GM10248 (cell line): ENCODE measurements around the gene ATP10A.
"Not testable (repeated sequence)": the region's sequence is repeated elsewhere in the genome, so short reads cannot be mapped to it uniquely, and the experiment has no call there.

Source experiments
- CTCF ChIA-PET: fragments of 300-600 bp; sonication (Branson Sonifier 250); formaldehyde crosslinking; extraction: SDS; loops from one replicate; lab custom pipeline; 2021; ENCODE audit warnings: antibody characterized with exemption; lab: Yijun Ruan, JAX
- POLR2A ChIA-PET: fragments of 350-650 bp; sonication (Branson Sonifier 250); formaldehyde crosslinking; extraction: SDS; loops from one replicate; lab custom pipeline; 2020; ENCODE audit warnings: antibody characterized with exemption; lab: Yijun Ruan, JAX
- DNase-seq: peaks from one replicate; pipeline ENCODE4 v3.0.0; 2012; ENCODE audit errors: extremely low spot score
- TF ChIP-seq, protein P1 (sequence below): IDR thresholded peaks from 2 replicates; pipeline ENCODE4 v1.5.1; 2012; ENCODE audit warnings: mild to moderate bottlenecking, low read depth; ENCODE audit errors: extremely low read depth, missing control alignments, control extremely low read depth

ATP10A gene

DNA sequence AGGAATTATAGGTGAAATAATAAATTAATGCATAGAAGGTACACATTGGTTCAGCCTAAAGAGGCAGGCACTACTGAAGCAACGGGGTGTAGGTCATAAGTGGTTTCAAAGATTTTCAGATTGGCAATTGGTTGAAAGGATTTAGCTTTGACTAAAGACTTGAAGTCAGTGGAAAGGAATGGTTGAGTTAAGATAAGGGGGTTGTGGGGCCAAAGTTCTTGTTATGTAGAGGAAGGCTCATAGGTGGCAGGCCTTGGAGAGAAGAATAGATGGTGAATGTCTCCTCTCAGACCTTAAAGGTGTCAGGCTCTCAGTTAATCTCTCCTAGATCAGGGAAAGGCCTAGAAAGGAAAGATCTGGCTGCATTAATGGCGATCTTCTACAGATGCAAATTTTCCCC, 209.8 kb downstream of the ATP10A start:
- DNase-seq, result no peak
- CTCF ChIA-PET, result interaction anchor here (1.0 kb wide), 1 partner anchor 11 kb away, joined by 4 read pairs; no protein-coding TSS in a partner anchor
- TF ChIP-seq, protein P1, sequence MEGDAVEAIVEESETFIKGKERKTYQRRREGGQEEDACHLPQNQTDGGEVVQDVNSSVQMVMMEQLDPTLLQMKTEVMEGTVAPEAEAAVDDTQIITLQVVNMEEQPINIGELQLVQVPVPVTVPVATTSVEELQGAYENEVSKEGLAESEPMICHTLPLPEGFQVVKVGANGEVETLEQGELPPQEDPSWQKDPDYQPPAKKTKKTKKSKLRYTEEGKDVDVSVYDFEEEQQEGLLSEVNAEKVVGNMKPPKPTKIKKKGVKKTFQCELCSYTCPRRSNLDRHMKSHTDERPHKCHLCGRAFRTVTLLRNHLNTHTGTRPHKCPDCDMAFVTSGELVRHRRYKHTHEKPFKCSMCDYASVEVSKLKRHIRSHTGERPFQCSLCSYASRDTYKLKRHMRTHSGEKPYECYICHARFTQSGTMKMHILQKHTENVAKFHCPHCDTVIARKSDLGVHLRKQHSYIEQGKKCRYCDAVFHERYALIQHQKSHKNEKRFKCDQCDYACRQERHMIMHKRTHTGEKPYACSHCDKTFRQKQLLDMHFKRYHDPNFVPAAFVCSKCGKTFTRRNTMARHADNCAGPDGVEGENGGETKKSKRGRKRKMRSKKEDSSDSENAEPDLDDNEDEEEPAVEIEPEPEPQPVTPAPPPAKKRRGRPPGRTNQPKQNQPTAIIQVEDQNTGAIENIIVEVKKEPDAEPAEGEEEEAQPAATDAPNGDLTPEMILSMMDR, result no peak
- POLR2A ChIA-PET, result no interaction called here

DNA sequence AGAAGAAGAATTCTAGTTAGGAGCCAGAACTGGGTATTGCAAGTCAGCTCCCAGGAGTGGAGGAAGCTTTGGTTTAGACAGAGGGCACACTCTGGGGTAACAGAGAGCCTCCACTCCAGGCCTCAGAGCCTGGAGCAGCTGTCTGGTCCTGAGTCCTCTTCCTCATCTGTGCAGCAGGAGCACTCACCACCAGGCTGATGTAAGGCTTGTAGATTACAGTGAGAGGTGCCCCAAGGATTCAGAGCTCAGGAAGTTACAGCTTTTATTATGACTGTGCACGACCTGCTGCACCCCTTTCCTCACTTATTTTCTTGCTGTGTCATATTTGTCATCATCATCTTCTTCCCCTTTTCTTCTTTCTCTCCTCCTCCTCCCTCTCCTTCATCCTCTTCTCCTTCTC, 210.4 kb downstream of the ATP10A start:
- CTCF ChIA-PET, result interaction anchor here (1.0 kb wide), 1 partner anchor 11 kb away, joined by 4 read pairs; no protein-coding TSS in a partner anchor
- TF ChIP-seq, protein P1, result no peak
- DNase-seq, result no peak
- POLR2A ChIA-PET, result no interaction called here

DNA sequence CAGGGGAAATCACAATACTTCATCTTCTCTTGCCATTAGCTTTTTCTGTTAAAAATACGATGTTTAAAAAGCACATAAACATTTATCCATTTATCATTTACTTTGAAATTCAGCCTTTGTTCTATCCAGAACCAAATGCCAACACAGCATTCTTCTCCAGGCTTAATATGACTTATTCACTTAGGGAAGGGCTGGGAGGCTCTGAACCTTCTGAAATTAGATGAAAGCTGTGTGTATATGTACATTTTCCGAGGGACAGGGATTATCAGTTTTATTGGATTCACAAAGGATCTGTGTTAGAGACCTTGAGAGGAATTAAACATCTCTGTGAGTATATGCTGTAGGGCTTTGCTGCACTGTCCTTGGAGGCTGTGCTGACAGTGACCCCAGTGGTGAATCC, 213.7 kb downstream of the ATP10A start:
- no peak for DNase-seq
- POLR2A ChIA-PET, result no interaction called here
- TF ChIP-seq, protein P1, result no peak
- CTCF ChIA-PET, result interaction anchor here (1.2 kb wide), 1 partner anchor 18 kb away, joined by 3 read pairs; no protein-coding TSS in a partner anchor

DNA sequence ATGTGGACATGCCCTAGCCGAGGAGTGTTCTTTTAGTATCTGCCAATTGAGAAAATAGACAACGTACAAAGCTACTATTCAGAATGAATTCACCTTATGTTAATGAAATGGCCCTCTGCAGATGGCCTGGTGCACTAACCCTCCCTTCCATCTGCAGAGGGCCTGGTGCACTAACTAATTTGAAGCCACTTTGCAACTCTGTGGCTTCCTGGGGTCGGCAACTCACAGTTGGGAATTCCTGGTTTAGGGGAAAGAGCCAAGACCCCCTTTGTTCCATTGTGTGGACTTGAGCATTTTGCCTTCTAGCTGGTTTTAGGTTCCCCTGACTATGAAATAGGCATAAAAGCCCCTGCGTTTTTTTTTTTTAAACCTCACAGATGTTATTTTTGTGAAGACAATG, 220.0 kb downstream of the ATP10A start:
- ChIA-PET CTCF (interaction anchor here (0.6 kb wide), 1 partner anchor 498 kb away, joined by 3 read pairs; no protein-coding TSS in a partner anchor), POLR2A (no interaction called here)
- TF ChIP-seq, protein P1, result no peak
- DNase-seq, result no peak

DNA sequence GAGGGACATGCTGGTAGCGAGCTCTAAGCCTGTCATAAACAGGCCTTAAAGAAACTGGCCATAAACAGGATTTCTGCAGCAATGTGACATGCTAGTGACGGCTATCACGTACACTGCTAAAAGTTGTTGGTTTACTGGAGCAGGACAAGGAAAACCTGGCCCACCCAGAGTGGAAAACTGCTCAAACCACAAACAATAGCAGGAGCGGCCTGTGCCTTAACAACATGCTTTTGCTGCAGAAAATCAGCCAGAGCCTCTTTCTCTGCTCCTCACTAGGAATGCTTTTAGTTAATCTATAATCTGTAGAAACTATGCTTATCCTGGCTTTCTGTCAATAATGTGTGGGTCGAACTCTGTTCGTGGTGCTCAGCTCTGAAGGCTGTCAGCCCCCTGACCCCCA, 221.4 kb downstream of the ATP10A start:
- no peak for DNase-seq
- TF ChIP-seq, protein P1, result no peak
- POLR2A ChIA-PET, result no interaction called here
- CTCF ChIA-PET, result interaction anchor here (1.5 kb wide), 1 partner anchor 11 kb away, joined by 4 read pairs; no protein-coding TSS in a partner anchor

DNA sequence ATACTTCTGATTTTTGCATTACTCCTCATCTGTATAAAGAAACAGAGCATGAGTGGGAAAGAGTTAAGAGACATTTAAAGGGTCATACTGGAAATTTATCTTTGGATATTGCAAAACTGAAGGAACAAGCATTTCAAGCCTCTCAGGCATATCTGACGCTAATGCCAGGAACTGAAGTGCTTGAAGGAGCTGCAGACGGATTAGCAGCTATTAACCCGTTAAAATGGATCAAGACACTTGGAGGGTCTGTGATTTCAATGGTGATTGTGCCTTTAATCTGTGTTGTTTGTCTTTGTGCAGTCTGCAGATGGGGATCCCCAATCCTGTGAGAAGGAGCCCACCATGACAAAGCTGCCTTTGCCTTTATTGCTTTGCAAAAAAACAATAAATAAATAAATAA, 221.8 kb downstream of the ATP10A start:
- ChIA-PET POLR2A (no interaction called here), CTCF (interaction anchor here (1.5 kb wide), 1 partner anchor 12 kb away, joined by 4 read pairs; no protein-coding TSS in a partner anchor)

DNA sequence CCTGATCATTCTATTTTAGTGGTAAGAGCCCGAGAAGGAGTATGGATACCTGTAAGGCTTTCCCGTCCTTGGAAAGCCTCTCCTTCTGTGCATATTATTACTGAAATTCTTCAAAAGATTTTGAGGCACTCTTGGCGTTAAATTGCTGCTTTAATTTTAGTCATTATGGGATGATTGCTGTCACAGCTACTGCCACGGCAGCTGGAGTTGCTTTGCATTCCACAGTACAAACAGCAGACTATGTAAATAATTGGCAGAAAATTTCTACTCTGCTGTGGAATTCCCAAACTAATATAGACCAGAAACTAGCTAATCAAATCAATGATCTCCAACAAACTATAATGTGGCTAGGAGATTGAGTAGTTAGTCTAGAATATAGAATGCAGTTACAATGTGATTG, 222.2 kb downstream of the ATP10A start:
- CTCF ChIA-PET, result interaction anchor here (1.7 kb wide), 1 partner anchor 11 kb away, joined by 5 read pairs; no protein-coding TSS in a partner anchor
- DNase-seq, POLR2A ChIA-PET: not testable (repeated sequence)

More for the DNA sequence above, 221.8 kb downstream of the ATP10A start:
- no peak for DNase-seq
- TF ChIP-seq, protein P1, result no peak
